Activated CD4-positive, alpha-beta T cell treated with anti-CD3 and anti-CD28 coated beads, Interleukin-2, amount 10 ng/mL, durations not matched to agents 24 days and 14 days (primary cell): ENCODE results near the gene PEX11G. TPM values are rescaled to one million over a fixed set of nuclear protein-coding genes. Genes with fewer than 3 reads are reported as not detected.
"Not testable (repeated sequence)": the region's sequence is repeated elsewhere in the genome, so short reads cannot be mapped to it uniquely, and the experiment has no call there.

Experiments
- DNase-seq: peaks from one replicate; pipeline ENCODE4 v3.0.0; 2022
- H3K27ac Mint-ChIP-seq: one replicate; pipeline ENCODE4 v1.8.0; 2022; ENCODE audit warnings: mild to moderate bottlenecking, mixed read lengths
- H3K27me3 Mint-ChIP-seq: one replicate; pipeline ENCODE4 v1.8.0; 2022; ENCODE audit warnings: mixed read lengths
- H3K36me3 Mint-ChIP-seq: one replicate; pipeline ENCODE4 v1.8.0; 2022; ENCODE audit warnings: low read depth, mild to moderate bottlenecking, mixed read lengths
- H3K4me1 Mint-ChIP-seq: one replicate; pipeline ENCODE4 v1.8.0; 2021; ENCODE audit warnings: mixed read lengths
- H3K4me3 Mint-ChIP-seq: one replicate; pipeline ENCODE4 v1.8.0; 2022; ENCODE audit warnings: mild to moderate bottlenecking, moderate library complexity, mixed read lengths
- H3K9me3 Mint-ChIP-seq: one replicate; pipeline ENCODE4 v1.8.0; 2021; ENCODE audit warnings: mixed read lengths
- intact Hi-C: fragments of 100-400 bp; cut with micrococcal nuclease; formaldehyde crosslinking; loops from one replicate; pipeline ENCODE4 v1.15.1; 2023
- total RNA-seq: library from RNA; stranded (reverse); gene quantifications from 2 replicates; pipeline ENCODE4 v1.2.3, GENCODE V29; 2022

PEX11G gene
- total RNA-seq, 1 donor from 2014 or later = 1.1 TPM

DNA sequence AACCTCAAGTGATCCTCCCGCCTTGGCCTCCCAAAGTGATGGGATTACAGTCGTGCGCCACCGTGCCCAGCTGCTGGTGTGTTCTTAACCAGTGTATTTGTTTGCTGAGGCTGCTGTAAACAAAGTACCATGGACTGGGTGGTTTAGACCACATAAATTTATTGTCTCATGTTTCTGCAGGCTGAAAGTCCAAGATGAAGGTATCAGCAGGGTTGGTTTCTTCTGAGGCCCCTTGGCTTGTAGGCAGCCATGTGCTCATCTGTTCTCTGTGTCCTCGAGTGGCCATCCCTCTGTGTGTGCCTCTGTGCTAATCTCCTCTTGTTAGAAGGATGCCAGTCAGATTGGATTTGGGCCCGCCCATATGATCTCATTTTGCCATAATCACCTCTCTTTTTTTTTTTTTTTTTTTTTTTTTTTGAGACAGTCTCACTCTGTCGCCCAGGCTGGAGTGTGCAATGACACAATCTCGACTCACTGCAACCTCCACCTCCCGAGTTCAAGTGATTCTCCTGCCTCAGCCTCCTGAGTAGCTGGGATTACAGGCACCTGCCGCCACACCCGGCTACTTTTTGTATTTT lies 31.8 kb downstream of the PEX11G start:
- no peak for DNase-seq
- no peaks in the 10 kb centered on the region for H3K4me1 Mint-ChIP-seq
- H3K27me3 Mint-ChIP-seq = no peaks in the 10 kb centered on the region
- H3K27ac Mint-ChIP-seq = no peak overlapping the region
- H3K4me3 Mint-ChIP-seq = no peak overlapping the region
- H3K36me3 Mint-ChIP-seq = peaks cover 63% of the 10 kb centered on the region
- H3K9me3 Mint-ChIP-seq = peaks cover 4% of the 10 kb centered on the region
- intact Hi-C loops = no loop called here

DNA sequence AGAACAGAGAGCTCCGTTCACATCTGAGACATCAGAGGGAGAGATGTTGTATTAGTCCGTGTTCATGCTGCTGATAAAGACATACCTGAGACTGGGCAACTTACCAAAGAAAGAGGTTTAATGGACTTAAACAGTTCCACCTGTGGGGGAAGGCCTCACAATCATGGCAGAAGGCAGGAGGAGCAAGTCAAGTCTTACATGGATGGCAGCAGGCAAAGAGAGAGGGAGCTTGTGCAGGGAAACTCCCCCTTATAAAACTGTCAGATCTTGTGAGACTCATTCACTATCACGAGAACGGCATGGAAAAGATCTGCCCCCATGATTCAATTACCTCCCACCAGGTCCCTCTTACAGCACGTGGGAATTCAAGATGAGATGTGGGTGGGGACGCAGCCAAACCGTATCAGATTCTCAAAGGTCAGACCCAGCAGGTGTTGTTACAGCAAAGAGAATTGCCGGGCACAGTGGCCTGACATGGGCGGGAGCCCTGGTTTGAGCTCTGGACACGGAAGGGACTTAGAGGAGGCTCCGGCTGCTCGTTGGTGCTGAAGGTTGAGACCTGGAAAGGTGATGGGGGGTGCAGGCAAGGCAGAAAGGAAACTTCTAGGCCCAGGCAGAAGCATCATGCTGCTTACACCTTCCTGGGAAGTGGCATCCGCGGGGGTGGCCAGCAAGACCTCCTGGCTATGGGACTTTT lies 33.1 kb downstream of the PEX11G start:
- Mint-ChIP-seq H3K27ac (no peak overlapping the region), H3K27me3 (no peaks in the 10 kb centered on the region), H3K4me1 (no peaks in the 10 kb centered on the region), H3K36me3 (peaks cover 70% of the 10 kb centered on the region), H3K9me3 (peaks cover 6% of the 10 kb centered on the region), H3K4me3 (no peak overlapping the region)
- intact Hi-C loops = no loop called here
- DNase-seq = no peak

DNA sequence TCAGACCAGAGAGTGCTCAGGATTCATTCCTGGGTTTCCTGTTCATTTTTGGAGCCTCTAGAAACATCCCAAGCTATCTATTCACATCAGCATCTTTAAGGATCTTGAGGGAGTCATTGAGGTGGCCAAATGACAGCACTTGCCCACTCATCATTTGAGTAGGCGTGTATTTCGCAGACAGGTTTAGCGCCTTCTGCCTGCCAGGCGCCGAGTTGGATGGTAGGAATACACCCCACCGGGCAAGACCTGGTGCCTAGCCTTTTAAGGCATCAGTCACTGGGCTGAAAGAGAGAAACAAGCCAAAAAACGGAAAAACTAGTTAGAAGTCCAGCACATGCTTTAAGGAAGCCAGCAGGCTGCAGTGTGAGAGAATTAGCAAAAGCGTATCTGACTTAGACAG lies 33.8 kb downstream of the PEX11G start:
- peaks cover 74% of the 10 kb centered on the region for H3K36me3 Mint-ChIP-seq
- no peaks in the 10 kb centered on the region for H3K27me3 Mint-ChIP-seq
- H3K27ac Mint-ChIP-seq = no peak overlapping the region
- no peak for DNase-seq
- no peaks in the 10 kb centered on the region for H3K4me1 Mint-ChIP-seq
- intact Hi-C loops = no loop called here
- peaks cover 8% of the 10 kb centered on the region for H3K9me3 Mint-ChIP-seq
- no peak overlapping the region for H3K4me3 Mint-ChIP-seq

DNA sequence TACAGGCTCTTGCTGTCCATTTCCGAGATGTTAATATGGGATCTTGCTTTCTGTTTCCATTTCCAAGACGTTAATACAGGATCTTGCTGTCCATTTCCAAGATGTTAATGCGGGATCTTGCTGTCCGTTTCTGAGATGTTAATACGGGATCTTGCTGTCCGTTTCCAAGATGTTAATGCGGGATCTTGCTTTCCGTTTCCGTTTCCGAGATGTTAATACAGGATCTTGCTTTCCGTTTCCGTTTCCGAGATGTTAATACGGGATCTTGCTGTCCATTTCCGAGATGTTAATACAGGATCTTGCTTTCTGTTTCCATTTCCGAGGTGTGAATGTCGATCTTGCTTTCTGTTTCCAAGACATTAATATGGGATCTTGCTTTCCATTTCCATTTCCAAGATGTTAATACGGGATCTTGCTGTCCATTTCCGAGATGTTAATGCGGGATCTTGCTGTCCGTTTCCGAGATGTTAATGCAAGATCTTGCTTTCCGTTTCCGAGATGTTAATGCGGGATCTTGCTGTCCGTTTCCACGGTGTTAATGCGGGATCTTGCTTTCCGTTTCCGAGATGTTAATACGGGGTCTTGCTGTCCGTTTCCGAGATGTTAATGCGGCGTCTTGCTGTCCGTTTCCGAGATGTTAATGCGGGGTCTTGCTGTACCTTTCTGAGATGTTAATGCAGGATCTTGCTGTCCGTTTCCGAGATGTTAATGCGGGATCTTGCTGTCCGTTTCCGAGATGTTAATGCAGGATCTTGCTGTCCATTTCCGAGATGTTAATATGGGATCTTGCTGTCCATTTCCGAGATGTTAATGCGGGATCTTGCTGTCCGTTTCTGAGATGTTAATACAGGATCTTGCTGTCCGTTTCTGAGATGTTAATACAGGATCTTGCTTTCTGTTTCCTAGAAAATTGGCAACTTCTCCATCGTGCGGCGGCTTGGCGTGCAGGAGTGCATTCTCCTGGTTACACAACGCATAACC lies 38.3 kb downstream of the PEX11G start:
- Mint-ChIP-seq H3K4me1 (no peaks in the 10 kb centered on the region), H3K36me3 (peaks cover 68% of the 10 kb centered on the region), H3K27ac (no peak overlapping the region), H3K4me3 (no peak overlapping the region), H3K27me3 (no peaks in the 10 kb centered on the region), H3K9me3 (peaks cover 8% of the 10 kb centered on the region)
- no peak for DNase-seq
- intact Hi-C loops = no loop called here

DNA sequence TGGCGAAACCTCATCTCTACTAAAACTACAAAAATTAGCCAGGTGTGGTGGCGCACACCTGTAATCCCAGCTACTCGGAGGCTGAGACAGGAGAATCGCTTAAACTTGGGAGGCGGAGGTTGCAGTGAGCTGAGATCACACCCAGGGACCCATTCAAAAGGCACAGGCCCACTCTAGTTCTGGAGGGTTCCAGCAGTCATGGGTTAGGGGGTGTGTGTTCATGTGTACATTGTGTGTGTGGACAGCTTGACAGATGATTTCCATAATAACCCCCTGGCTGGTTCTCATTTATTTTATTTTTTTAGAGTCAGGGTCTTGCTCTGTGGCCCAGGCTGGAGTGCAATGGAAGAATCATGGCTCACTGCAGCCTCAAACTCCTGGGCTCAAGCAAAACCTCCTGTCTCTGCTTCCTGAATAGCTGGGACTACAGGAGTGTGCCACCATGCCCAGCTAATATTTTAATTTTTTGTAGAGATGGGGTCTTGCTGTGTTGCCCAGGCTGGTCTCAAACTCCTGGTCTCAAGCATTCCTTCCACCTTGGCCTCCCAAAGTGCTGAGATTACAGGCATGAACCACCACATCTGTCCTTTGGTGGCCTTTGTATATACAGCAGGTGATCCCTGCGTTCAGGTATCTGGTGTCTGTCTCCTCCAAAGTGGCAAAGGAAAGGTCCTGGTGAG lies 39.3 kb downstream of the PEX11G start:
- H3K9me3 Mint-ChIP-seq, intact Hi-C loops, H3K27me3 Mint-ChIP-seq, DNase-seq, H3K4me1 Mint-ChIP-seq, H3K27ac Mint-ChIP-seq, H3K4me3 Mint-ChIP-seq: not testable (repeated sequence)
- H3K36me3 Mint-ChIP-seq = peaks cover 65% of the 10 kb centered on the region

DNA sequence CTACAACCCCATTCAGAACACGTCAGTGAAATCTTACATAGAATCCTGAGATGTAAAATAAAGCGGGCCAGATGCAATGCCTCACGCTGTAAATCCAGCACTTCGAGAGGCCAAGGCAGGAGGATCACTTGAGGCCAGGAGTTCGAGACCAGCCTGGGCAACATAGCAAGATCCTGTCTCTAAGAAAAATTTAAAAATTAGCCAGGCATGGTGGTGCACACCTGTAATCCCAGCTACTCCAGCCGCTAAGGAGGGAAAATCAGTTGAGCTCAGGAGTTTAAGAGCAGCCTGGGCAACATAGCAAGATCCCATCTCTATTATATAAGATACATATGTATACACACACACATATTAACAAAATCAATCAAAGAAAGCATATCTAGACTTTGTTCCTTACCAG lies 41.2 kb downstream of the PEX11G start:
- intact Hi-C loops = no loop called here
- no peaks in the 10 kb centered on the region for H3K4me1 Mint-ChIP-seq
- peaks cover 59% of the 10 kb centered on the region for H3K36me3 Mint-ChIP-seq
- no peak for DNase-seq
- H3K4me3 Mint-ChIP-seq = no peak overlapping the region
- H3K27ac Mint-ChIP-seq = no peak overlapping the region
- peaks cover 4% of the 10 kb centered on the region for H3K9me3 Mint-ChIP-seq
- H3K27me3 Mint-ChIP-seq = no peaks in the 10 kb centered on the region

DNA sequence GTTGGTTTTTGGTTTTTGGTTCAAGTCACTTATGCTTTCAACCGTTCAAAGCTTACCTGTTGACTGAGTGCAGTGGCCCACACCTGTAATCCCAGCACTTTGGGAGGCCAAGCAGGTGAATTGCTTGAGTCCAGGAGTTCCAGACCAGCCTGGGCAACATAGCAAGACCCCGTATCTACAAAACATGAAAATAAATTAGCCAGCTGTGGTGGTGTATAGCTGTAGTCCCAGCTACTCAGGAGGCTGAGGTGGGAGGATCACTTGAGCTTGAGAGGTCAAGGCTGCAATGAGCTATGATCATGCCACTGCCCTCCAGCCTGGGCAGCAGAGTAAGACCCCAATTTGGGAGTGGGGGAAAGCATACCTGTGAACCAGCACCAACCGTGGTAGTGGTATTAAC lies 43.7 kb downstream of the PEX11G start:
- Mint-ChIP-seq H3K9me3 (no peaks in the 10 kb centered on the region), H3K27ac (peak overlapping the region; percentile 8), H3K36me3 (peaks cover 53% of the 10 kb centered on the region), H3K4me3 (no peak overlapping the region), H3K27me3 (no peaks in the 10 kb centered on the region), H3K4me1 (no peaks in the 10 kb centered on the region)
- intact Hi-C loops = no loop called here
- DNase-seq = no peak

DNA sequence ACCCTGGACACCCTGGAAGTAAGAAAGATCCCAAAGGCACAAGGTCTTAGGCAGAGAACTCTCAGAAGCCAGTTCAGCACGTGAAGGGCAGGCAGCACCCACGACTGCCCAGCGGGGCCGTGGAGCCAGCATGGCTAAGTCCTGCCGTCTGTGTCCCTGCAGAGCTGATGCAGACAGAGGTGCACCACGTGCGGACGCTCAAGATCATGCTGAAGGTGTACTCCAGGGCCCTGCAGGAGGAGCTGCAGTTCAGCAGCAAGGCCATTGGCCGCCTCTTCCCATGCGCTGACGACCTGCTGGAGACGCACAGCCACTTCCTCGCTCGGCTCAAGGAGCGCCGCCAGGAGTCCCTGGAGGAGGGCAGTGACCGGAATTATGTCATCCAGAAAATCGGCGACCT lies 44.8 kb downstream of the PEX11G start:
- no peak for DNase-seq
- Mint-ChIP-seq H3K9me3 (no peaks in the 10 kb centered on the region), H3K4me3 (no peak overlapping the region), H3K27ac (no peak overlapping the region), H3K27me3 (no peaks in the 10 kb centered on the region), H3K36me3 (peaks cover 51% of the 10 kb centered on the region), H3K4me1 (no peaks in the 10 kb centered on the region)
- intact Hi-C loops = no loop called here

DNA sequence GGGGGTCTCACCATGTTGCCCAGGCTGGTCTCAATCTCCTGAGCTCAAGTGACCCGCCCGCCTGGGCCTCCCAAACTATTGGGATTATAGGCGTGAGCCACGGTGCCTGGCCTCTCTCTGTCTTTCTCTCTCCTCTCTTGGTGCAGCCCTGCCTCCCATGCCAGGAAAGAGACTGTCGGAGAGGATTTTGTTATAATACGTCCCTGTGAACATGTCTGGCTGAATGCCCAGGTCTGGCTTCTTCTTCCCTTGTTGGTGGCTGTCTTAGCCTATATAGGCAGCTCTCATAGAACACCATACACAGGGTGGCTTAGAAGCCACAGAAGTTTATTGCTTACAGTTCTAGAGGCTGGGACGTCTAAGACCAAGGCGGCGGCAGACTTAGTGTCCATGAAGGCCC lies 46.4 kb downstream of the PEX11G start:
- H3K4me1 Mint-ChIP-seq = no peaks in the 10 kb centered on the region
- intact Hi-C loops = no loop called here

DNA sequence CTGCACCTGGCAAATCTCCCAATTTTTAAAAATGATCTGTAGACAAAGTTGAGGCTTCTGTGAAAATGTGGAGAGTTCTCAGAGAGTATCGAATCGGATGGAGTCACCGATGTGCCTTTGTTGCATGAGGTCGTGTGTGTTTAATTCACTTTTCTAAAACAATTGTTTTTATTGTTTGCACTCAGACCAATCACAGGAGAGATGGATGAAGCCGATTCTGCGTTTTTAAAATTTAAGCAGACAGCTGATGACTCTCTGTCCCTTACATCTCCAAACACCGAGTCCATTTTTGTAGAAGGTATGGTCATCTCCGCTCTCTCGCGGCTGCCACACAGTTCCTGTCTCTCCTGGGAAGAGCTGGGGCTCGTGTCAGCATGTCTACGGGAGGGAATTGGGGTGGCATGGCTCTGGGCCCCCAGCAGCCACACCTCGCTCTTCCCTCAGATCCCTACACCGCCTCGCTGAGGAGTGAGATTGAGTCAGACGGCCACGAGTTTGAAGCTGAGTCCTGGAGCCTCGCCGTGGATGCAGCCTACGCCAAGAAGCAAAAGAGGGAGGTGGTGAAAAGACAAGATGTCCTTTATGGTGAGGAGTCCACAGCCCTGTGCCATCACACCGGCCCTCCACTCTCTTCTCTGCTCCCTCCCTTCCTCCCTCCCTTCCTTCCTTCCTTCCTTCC lies 47.2 kb downstream of the PEX11G start:
- Mint-ChIP-seq H3K4me1 (no peaks in the 10 kb centered on the region), H3K4me3 (no peak overlapping the region), H3K36me3 (peaks cover 39% of the 10 kb centered on the region), H3K27ac (no peak overlapping the region), H3K27me3 (no peaks in the 10 kb centered on the region), H3K9me3 (no peaks in the 10 kb centered on the region)
- DNase-seq = no peak
- intact Hi-C loops = no loop called here

More for the DNA sequence above, 46.4 kb downstream of the PEX11G start:
- H3K27ac Mint-ChIP-seq = no peak overlapping the region
- no peak for DNase-seq
- peaks cover 40% of the 10 kb centered on the region for H3K36me3 Mint-ChIP-seq
- no peak overlapping the region for H3K4me3 Mint-ChIP-seq
- H3K9me3 Mint-ChIP-seq = no peaks in the 10 kb centered on the region
- no peaks in the 10 kb centered on the region for H3K27me3 Mint-ChIP-seq

DNA sequence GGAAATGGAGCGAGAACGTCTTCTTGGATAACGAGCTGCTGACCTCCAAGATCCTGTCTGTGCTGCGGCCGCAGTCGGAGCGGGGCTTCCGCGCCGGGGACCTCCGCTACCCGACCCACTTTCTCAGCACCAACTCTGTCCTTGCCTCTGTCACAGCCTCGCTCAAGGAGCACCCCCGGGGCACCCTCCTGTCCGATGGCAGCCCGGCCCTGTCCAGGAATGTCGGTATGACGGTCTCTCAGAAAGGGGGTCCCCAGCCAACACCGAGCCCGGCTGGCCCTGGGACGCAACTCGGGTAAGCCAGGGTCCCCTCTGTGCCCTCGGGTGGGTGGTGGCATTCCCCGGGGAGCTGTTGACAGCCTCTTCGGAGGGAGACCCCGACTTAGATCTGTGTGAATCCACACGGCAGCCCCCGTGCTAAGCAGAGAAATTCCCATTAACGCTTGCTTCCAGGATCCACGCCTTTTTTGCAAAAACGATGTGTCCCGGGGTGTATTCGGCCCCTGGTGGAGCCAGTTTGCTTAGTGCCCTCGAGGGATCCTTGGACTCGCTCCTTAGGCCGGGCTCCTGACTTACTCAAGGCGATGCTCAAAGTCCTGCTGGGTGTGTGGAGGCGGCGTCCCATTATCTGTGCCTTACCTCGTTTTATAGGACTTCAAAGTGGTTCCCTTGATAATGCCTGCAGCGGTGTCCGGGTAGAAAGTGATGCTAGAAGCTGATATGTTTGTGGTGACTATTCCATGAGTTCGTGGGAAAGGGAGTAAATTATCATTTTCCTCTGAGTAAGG lies 48.5 kb downstream of the PEX11G start:
- Mint-ChIP-seq H3K4me3 (no peak overlapping the region), H3K9me3 (no peaks in the 10 kb centered on the region), H3K36me3 (peaks cover 34% of the 10 kb centered on the region), H3K4me1 (no peaks in the 10 kb centered on the region), H3K27me3 (no peaks in the 10 kb centered on the region), H3K27ac (no peak overlapping the region)
- no peak for DNase-seq
- intact Hi-C loops = no loop called here

DNA sequence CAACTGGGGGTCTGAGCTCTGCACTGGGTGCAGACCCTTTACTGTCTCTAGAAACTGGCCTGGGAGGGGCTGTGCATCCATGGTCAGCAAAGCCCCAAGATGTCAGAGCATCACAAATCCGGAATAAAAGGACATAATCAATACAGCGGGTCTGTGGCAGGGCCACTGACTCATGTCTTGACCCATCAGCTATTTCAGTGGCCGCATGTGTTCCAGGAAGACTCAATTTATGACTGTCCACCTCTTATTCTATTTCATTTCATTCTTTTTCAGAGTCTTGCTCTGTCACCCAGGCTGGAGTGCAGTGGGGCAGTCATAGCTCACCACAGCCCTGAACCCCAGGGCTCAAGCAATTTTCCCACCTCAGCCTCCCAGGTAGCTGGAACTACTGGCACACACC lies 53.2 kb downstream of the PEX11G start:
- no peak for DNase-seq
- Mint-ChIP-seq H3K4me1 (no peaks in the 10 kb centered on the region), H3K27me3 (no peaks in the 10 kb centered on the region), H3K27ac (peak overlapping the region; percentile 26), H3K9me3 (no peaks in the 10 kb centered on the region), H3K4me3 (no peak overlapping the region), H3K36me3 (peaks cover 5% of the 10 kb centered on the region)
- intact Hi-C loops = no loop called here

DNA sequence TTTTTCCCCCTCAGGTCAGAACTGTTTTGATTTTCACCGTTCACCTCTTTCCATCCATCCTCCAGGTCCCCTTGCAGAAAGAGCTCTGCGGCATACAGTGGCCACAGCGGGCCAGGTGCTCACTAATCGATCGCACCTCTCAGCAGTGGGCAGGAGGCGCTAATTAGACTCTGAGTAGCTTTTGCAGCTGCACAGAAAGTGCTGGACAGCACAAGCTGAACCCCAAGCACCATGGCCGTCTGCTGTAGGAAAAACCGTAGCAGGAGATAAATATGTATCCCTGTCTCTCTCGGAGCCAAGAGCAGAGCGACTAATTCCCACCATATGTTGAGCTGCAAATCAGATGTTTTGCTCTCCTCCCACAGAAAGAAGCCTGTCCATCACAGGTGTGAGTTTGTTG lies 54.4 kb downstream of the PEX11G start:
- DNase-seq = no peak
- intact Hi-C loops = no loop called here
- Mint-ChIP-seq H3K4me3 (no peak overlapping the region), H3K9me3 (no peaks in the 10 kb centered on the region), H3K27ac (peak overlapping the region; percentile 76), H3K4me1 (no peaks in the 10 kb centered on the region), H3K36me3 (peaks cover 5% of the 10 kb centered on the region), H3K27me3 (no peaks in the 10 kb centered on the region)
